Measurements from ENCODE around the gene CFAP43. TPM values are rescaled to one million over a fixed set of nuclear protein-coding genes. Genes with fewer than 3 reads are reported as not detected.

The CFAP43 gene
- total and polyA plus RNA-seq, 2 of the 8 experiments (the other 6 are each of a cell fraction or from before 2014, with no cell fraction given), result 0.11 to 0.27 TPM

GRCh38 chr10:104103956-104104355 is 128.2 kb downstream of the CFAP43 start:
- H3K79me1 ChIP-seq (ENCODE audit: low read depth, low read length), result no peaks in the 10 kb centered on the region
- TF ChIP-seq CREB1 (IDR thresholded peaks at IDR 0.05) (no peak), USF2 (IDR thresholded peaks at IDR 0.05; ENCODE audit: low read length) (no peak), EZH2 (IDR thresholded peaks at IDR 0.05; ENCODE audit: low read depth, low read length, severe bottlenecking) (no peak), RNF2 (IDR thresholded peaks at IDR 0.05; ENCODE audit: borderline replicate concordance, low read depth, low read length, missing control alignments, poor library complexity, severe bottlenecking) (no peak), HDAC6 (IDR thresholded peaks at IDR 0.05; ENCODE audit: low read depth, low read length) (no peak), EP300 (IDR thresholded peaks at IDR 0.05; ENCODE audit: borderline replicate concordance in 1 of 2, low read depth in 2 of 2, low read length in 2 of 2) (no peak), JUN (IDR thresholded peaks at IDR 0.05; ENCODE audit: low read depth, low read length) (no peak), CBX8 (IDR thresholded peaks at IDR 0.05; ENCODE audit: borderline replicate concordance, low read depth, low read length) (no peak), GTF2F1 (IDR thresholded peaks at IDR 0.05; ENCODE audit: borderline replicate concordance, low read depth, low read length) (no peak), TAF1 (IDR thresholded peaks at IDR 0.05; ENCODE audit: low read depth, low read length) (no peak), BACH1 (IDR thresholded peaks at IDR 0.05; ENCODE audit: low read length) (no peak), CHD1 (IDR thresholded peaks at IDR 0.05; ENCODE audit: low read depth, low read length) (no peak)

More at GRCh38 chr10:104103956-104104355, 128.2 kb downstream of the CFAP43 start:
- Histone ChIP-seq H3K79me2 (ENCODE audit: control insufficient read depth in 1 of 2, insufficient read depth in 2 of 2, low read length in 2 of 2) (no peaks in the 10 kb centered on the region), H3K14ac (ENCODE audit: insufficient read length) (no peak overlapping the region), H3K4me2 (ENCODE audit: insufficient read depth in 1 of 2, low read depth in 2 of 2, low read length in 2 of 2) (no peak overlapping the region), H3K23ac (ENCODE audit: insufficient read length) (no peak overlapping the region), H3K4me1 (replicated peaks in 1 of 4; ENCODE audit: control insufficient read depth in 3 of 4, insufficient read depth in 4 of 4, low read length in 3 of 4) (peaks cover 0 to 2% (median 0%) of the 10 kb centered on the region in 4 experiments; a peak in 1 of 7 replicates), H4K5ac (ENCODE audit: insufficient read length, low read depth, low read length) (no peak overlapping the region), H2AK5ac (ENCODE audit: low read depth, low read length) (no peak overlapping the region), H2BK120ac (replicated peaks; ENCODE audit: low read depth, low read length) (no peak overlapping the region), H2BK20ac (ENCODE audit: low read length) (no peak overlapping the region), H3K4ac (replicated peaks; ENCODE audit: insufficient read length, low read depth, low read length) (no peak overlapping the region), H3K18ac (ENCODE audit: extremely low read depth, low read length) (no peak overlapping the region), H4K91ac (replicated peaks; ENCODE audit: insufficient read length, low read length) (no peak overlapping the region), H2AFZ (ENCODE audit: low read length) (no peak overlapping the region), H3K27me3 (replicated peaks in 1 of 4; ENCODE audit: control insufficient read depth in 3 of 4, extremely low read depth in 1 of 4, insufficient read depth in 3 of 4, low read length in 3 of 4) (no peaks in the 10 kb centered on the region), H3K9me3 (ENCODE audit: insufficient read depth in 2 of 2, low read depth in 1 of 2, low read length in 1 of 2) (no peaks in the 10 kb centered on the region), H2BK12ac (ENCODE audit: low read depth, low read length) (no peak overlapping the region), H3K9ac (replicated peaks in 1 of 4; ENCODE audit: extremely low read depth in 1 of 4, low read depth in 3 of 4, low read length in 3 of 4) (no peak overlapping the region), H4K20me1 (replicated peaks in 1 of 2; ENCODE audit: control insufficient read depth in 1 of 2, insufficient read depth in 2 of 2, low read length in 2 of 2) (no peaks in the 10 kb centered on the region), H3K4me3 (ENCODE audit: extremely low read depth in 1 of 4, insufficient read depth in 2 of 4, low read depth in 3 of 4, low read length in 4 of 4) (no peak overlapping the region), H2BK5ac (ENCODE audit: low read depth, low read length) (no peak overlapping the region), H2BK15ac (ENCODE audit: low read length) (no peak overlapping the region), H3K36me3 (ENCODE audit: control insufficient read depth in 2 of 4, insufficient read depth in 4 of 4, low read length in 3 of 4) (no peaks in the 10 kb centered on the region), H3K56ac (replicated peaks; ENCODE audit: insufficient read length, low read depth, low read length) (no peak overlapping the region), H4K8ac (ENCODE audit: extremely low read depth, insufficient read depth, low read length) (no peak overlapping the region), H3K27ac (ENCODE audit: low read depth, low read length) (no peak overlapping the region), H3K23me2 (ENCODE audit: low read depth, low read length) (no peaks in the 10 kb centered on the region)
- WGBS, 2 experiments (ENCODE audit: extremely low coverage in 1 of 2, insufficient coverage in 1 of 2, insufficient read length in 1 of 2, insufficient replicate concordance in 2 of 2, low coverage in 1 of 2, low lambda C conversion rate in 2 of 2, missing lambda C conversion rate in 1 of 2), result 77% methylated on average over 1 of the region's 1 CpG; no CpG with 5 or more reads in 1 of the 2 experiments
- POLR2A ChIA-PET (ENCODE audit: partially characterized antibody), result interaction anchor here (0.6 to 1.5 kb wide), 2 partner anchors 18 to 27 kb away, joined by 3 to 4 read pairs; partner anchors contain the start of gene SFR1
- CTCF ChIA-PET (ENCODE audit: partially characterized antibody), result interaction anchor here (0.6 to 1.8 kb wide), 5 partner anchors 11 to 182 kb away, joined by 3 to 6 read pairs (median 4); partner anchors contain the start of gene SFR1
- FAIRE-seq (no peak), DNase-seq (ENCODE audit: low read depth in 1 of 2, low spot score in 2 of 2) (no peak)

Measured in H1 (cell line).